IMR-90 (cell line): ENCODE measurements around the gene RIPK4. TPM values are rescaled to one million over a fixed set of nuclear protein-coding genes. Genes with fewer than 3 reads are reported as not detected.
"Not testable (repeated sequence)": the region's sequence is repeated elsewhere in the genome, so short reads cannot be mapped to it uniquely, and the experiment has no call there.

Experiments used
- ATAC-seq: fragments of 200-7000 bp; cut with Tn5 transposase; 2 replicates; pipeline ENCODE4 v1.9.1; 2020; ENCODE audit warnings: low read depth, mild to moderate bottlenecking, moderate library complexity
- BruUV-seq: library from RNA; stranded (reverse); fragments of 400-500 nt; replicated peaks from 2 replicates; lab custom pipeline; 2021; lab: Mats Ljungman, UMichigan
- CTCF ChIA-PET: fragments of 300-600 bp; formaldehyde crosslinking; extraction: SDS; loops from one replicate; lab custom pipeline; 2021; ENCODE audit warnings: antibody characterized with exemption; lab: Yijun Ruan, JAX
- POLR2A ChIA-PET: fragments of 300-600 bp; sonication (Branson Sonifier 250); formaldehyde crosslinking; loops from one replicate; lab custom pipeline; 2022; ENCODE audit warnings: antibody characterized with exemption; ENCODE audit not compliant: unreplicated experiment; lab: Charles Lee
- DNase-seq: peaks from one replicate; pipeline ENCODE4 v3.0.0; 2013
- H2AFZ ChIP-seq: replicated peaks from 2 replicates; pipeline ENCODE3; 2013; ENCODE audit warnings: low read length, mild to moderate bottlenecking; ENCODE audit not compliant: poor library complexity
- H2AK5ac ChIP-seq: 2 replicates; pipeline ENCODE4 v1.6.1; 2013; ENCODE audit warnings: low read depth, low read length, inconsistent platforms
- H2AK9ac ChIP-seq: replicated peaks from 2 replicates; pipeline ENCODE3; 2013; ENCODE audit warnings: mild to moderate bottlenecking, low read depth, low read length, moderate library complexity; ENCODE audit not compliant: poor library complexity
- H2BK120ac ChIP-seq: 2 replicates; pipeline ENCODE4 v1.6.1; 2013; ENCODE audit warnings: low read depth, low read length, inconsistent platforms
- H2BK15ac ChIP-seq: 3 replicates; pipeline ENCODE4 v1.6.1; 2013; ENCODE audit warnings: low read depth, low read length, inconsistent platforms
- H2BK20ac ChIP-seq: 2 replicates; pipeline ENCODE4 v1.6.1; 2013; ENCODE audit warnings: low read depth, mild to moderate bottlenecking, inconsistent platforms, low read length, moderate library complexity
- H2BK5ac ChIP-seq: 2 replicates; pipeline ENCODE4 v1.6.1; 2013; ENCODE audit warnings: mild to moderate bottlenecking, low read depth, low read length, inconsistent platforms; ENCODE audit not compliant: poor library complexity, severe bottlenecking
- H3K14ac ChIP-seq: replicated peaks from 2 replicates; pipeline ENCODE4 v1.6.1; 2013; ENCODE audit warnings: low read depth, low read length, inconsistent platforms
- H3K18ac ChIP-seq: 2 replicates; pipeline ENCODE4 v1.6.1; 2013; ENCODE audit warnings: low read depth, low read length, control low read depth
- H3K23ac ChIP-seq: 2 replicates; pipeline ENCODE4 v1.6.1; 2013; ENCODE audit warnings: low read depth, low read length, inconsistent platforms
- H3K27ac ChIP-seq: 2 replicates; pipeline ENCODE4 v1.5.1; 2013; ENCODE audit warnings: mild to moderate bottlenecking, control low read depth, low read length; ENCODE audit not compliant: insufficient read depth
- H3K27me3 ChIP-seq: 2 replicates; pipeline ENCODE4 v1.6.1; 2013; ENCODE audit warnings: low read length; ENCODE audit not compliant: control insufficient read depth, insufficient read depth
- H3K36me3 ChIP-seq: 2 replicates; pipeline ENCODE4 v1.6.1; 2013; ENCODE audit warnings: low read length, mixed read lengths; ENCODE audit not compliant: control insufficient read depth, insufficient read depth
- H3K4ac ChIP-seq: 2 replicates; pipeline ENCODE4 v1.6.1; 2013; ENCODE audit warnings: low read depth, low read length, inconsistent platforms
- H3K4me1 ChIP-seq: 2 replicates; pipeline ENCODE4 v1.6.1; 2013; ENCODE audit warnings: low read length, mixed read lengths; ENCODE audit not compliant: control insufficient read depth, insufficient read depth
- H3K4me2 ChIP-seq: 2 replicates; pipeline ENCODE4 v1.6.1; 2013; ENCODE audit warnings: low read depth, mild to moderate bottlenecking, control low read depth, low read length, moderate library complexity
- H3K4me3 ChIP-seq: 2 replicates; pipeline ENCODE4 v1.5.1; 2013; ENCODE audit warnings: low read depth, mild to moderate bottlenecking, control low read depth, low read length, moderate library complexity; ENCODE audit not compliant: insufficient read depth
- H3K56ac ChIP-seq: 2 replicates; pipeline ENCODE4 v1.6.1; 2013; ENCODE audit warnings: low read length, inconsistent platforms; ENCODE audit not compliant: insufficient read depth; ENCODE audit errors: extremely low read depth
- H3K79me1 ChIP-seq, 2 experiments: 2 replicates each; pipeline ENCODE4 v1.6.1; 2013; ENCODE audit warnings: low read length in 2 of 2, inconsistent platforms in 1 of 2, low read depth in 1 of 2
- H3K9ac ChIP-seq: 2 replicates; pipeline ENCODE4 v1.6.1; 2013; ENCODE audit warnings: low read depth, low read length, control low read depth
- H3K9me1 ChIP-seq: 2 replicates; pipeline ENCODE4 v1.6.1; 2013; ENCODE audit warnings: low read length, inconsistent platforms; ENCODE audit not compliant: insufficient read depth
- H3K9me3 ChIP-seq: 2 replicates; pipeline ENCODE4 v1.6.1; 2013; ENCODE audit warnings: low read length; ENCODE audit not compliant: control insufficient read depth, insufficient read depth
- H4K20me1 ChIP-seq: 2 replicates; pipeline ENCODE4 v1.6.1; 2013; ENCODE audit warnings: low read length, inconsistent platforms; ENCODE audit not compliant: insufficient read depth
- H4K5ac ChIP-seq: 2 replicates; pipeline ENCODE4 v1.6.1; 2013; ENCODE audit warnings: mild to moderate bottlenecking, low read depth, low read length, control low read depth
- H4K8ac ChIP-seq, 2 experiments: 2 replicates each; pipeline ENCODE4 v1.6.1; 2013; ENCODE audit warnings: low read depth in 2 of 2, low read length in 2 of 2, control low read depth in 1 of 2, inconsistent platforms in 1 of 2
- H4K91ac ChIP-seq: 2 replicates; pipeline ENCODE4 v1.6.1; 2013; ENCODE audit warnings: low read depth, low read length, inconsistent platforms; ENCODE audit not compliant: insufficient read depth
- WGBS, 2 experiments: methylation state at CpG; one replicate each; pipeline versions ENCODE4 v1.1.5 to v1.1.7; 2013; ENCODE audit warnings: missing lambda C conversion rate in 2 of 2; ENCODE audit not compliant: insufficient read length in 1 of 2; ENCODE audit errors: extremely low coverage in 2 of 2; 5-methylcytosine and 5-hydroxymethylcytosine counted together
- dilution Hi-C: fragments of 300-500 bp; cut with HindIII; formaldehyde crosslinking; loops from one replicate; pipeline ENCODE4 v1.14.3; 2018; ENCODE audit warnings: low sequenced_read_pairs; ENCODE audit not compliant: unreplicated experiment
- in situ Hi-C: fragments of 300-500 bp; cut with MboI; formaldehyde crosslinking; loops from 3 replicates; pipeline ENCODE4 v1.14.3; 2019; ENCODE audit warnings: low sequenced_read_pairs, inconsistent platforms, mixed read lengths
- intact Hi-C: fragments of 100-400 bp; cut with micrococcal nuclease; formaldehyde crosslinking; loops from 2 replicates; pipeline ENCODE4 v1.10.0; 2022
- polyA plus RNA-seq, 3 experiments: library from polyadenylated mRNA; depleted of rRNA; stranded (reverse); fragments of >200 nt; gene quantifications; 2 replicates each; pipeline ENCODE4 v1.2.3, GENCODE V29; 2012; ENCODE audit warnings: low replicate concordance in 1 of 3
- total RNA-seq: library from RNA; depleted of rRNA; stranded (reverse); fragments of >200 nt; gene quantifications from 2 replicates; pipeline ENCODE4 v1.2.3, GENCODE V29; 2012

RIPK4 gene
- total and polyA plus RNA-seq, 2 of the 4 experiments (the other 2 are of a cell fraction) = under 0.01 to 0.03 TPM

DNA sequence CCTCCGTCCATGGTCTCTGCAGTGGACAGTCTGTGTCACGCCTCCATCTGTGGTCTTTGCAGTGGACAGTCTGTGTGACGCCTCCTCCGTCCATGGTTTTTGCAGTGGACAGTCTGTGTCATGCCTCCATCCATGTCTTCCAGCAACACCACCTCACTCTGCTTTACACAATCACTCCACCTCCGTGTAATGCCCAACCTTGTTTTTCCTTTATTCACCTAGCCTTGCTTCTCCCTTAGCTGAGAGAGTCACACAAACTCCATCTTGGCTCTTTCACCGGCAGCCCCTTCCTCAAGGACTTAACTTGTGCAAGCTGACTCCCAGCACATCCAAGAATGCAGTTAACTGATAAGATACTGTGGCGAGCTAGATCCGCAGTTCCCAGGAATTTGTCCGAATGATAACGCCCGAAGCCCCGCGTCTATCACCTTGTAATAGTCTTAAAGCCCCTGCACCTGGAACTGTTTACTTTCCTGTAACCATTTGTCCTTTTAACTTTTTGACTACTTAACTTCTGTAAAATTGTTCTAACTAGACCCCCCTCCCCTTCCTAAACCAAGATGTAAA lies 52.5 kb downstream of the RIPK4 start:
- H3K4me2 ChIP-seq, H2AK9ac ChIP-seq, H3K4me3 ChIP-seq, H3K18ac ChIP-seq, DNase-seq, H2BK120ac ChIP-seq, H2BK15ac ChIP-seq, H3K79me1 ChIP-seq, BruUV-seq, ATAC-seq, H4K8ac ChIP-seq, H4K5ac ChIP-seq, H2AK5ac ChIP-seq, CTCF ChIA-PET, H3K27ac ChIP-seq, POLR2A ChIA-PET, H3K23ac ChIP-seq, in situ Hi-C loops, dilution Hi-C loops, H3K56ac ChIP-seq, H2AFZ ChIP-seq, H3K9me1 ChIP-seq, H3K4me1 ChIP-seq, H3K9me3 ChIP-seq, H2BK5ac ChIP-seq, H2BK20ac ChIP-seq, intact Hi-C loops, H4K91ac ChIP-seq, H4K20me1 ChIP-seq, H3K9ac ChIP-seq, H3K36me3 ChIP-seq, H3K4ac ChIP-seq, H3K14ac ChIP-seq: not testable (repeated sequence)
- peaks cover 78% of the 10 kb centered on the region for H3K27me3 ChIP-seq
- 28% methylated on average over 11 of the region's 13 CpGs; no CpG with 5 or more reads in 1 of the 2 experiments for WGBS, 2 experiments
